Nephron progenitor cell (in vitro differentiated cells): ENCODE data around the gene MYADML2.
A peak's percentile ranks its signal among the peaks of the same experiment; 100 is the strongest.

ENCODE experiments used
- DNase-seq: peaks from one replicate; pipeline ENCODE4 v3.0.0; 2021
- H3K27ac Mint-ChIP-seq: 2 replicates; pipeline ENCODE4 v1.8.0; 2021; ENCODE audit warnings: mild to moderate bottlenecking, moderate library complexity, mixed read lengths
- H3K27me3 Mint-ChIP-seq: 2 replicates; pipeline ENCODE4 v1.8.0; 2021; ENCODE audit warnings: mild to moderate bottlenecking, low read depth, mixed read lengths; ENCODE audit not compliant: poor library complexity
- H3K36me3 Mint-ChIP-seq: 2 replicates; pipeline ENCODE4 v1.8.0; 2021; ENCODE audit warnings: low read depth, mixed read lengths
- H3K4me1 Mint-ChIP-seq: 2 replicates; pipeline ENCODE4 v1.8.0; 2021; ENCODE audit warnings: mixed read lengths
- H3K4me3 Mint-ChIP-seq: 2 replicates; pipeline ENCODE4 v1.8.0; 2021; ENCODE audit warnings: mild to moderate bottlenecking, moderate library complexity, mixed read lengths
- H3K9me3 Mint-ChIP-seq: 2 replicates; pipeline ENCODE4 v1.8.0; 2021; ENCODE audit warnings: mild to moderate bottlenecking, moderate library complexity, mixed read lengths
- CTCF ChIP-seq: fragments of 200-600 bp; sonication (generic); IDR thresholded peaks from 2 replicates; pipeline ENCODE4 v1.5.0; 2021; ENCODE audit warnings: antibody characterized with exemption

MYADML2 gene

GRCh38 chr17:81925860-81926450 lies 21.1 kb downstream of the MYADML2 start:
- peaks cover 56% of the 10 kb centered on the region for H3K4me1 Mint-ChIP-seq
- peaks cover 5% of the 10 kb centered on the region for H3K36me3 Mint-ChIP-seq
- H3K4me3 Mint-ChIP-seq = peak overlapping the region; percentile 80
- DNase-seq = no peak
- no peaks in the 10 kb centered on the region for H3K27me3 Mint-ChIP-seq
- no peak for TF ChIP-seq CTCF
- H3K9me3 Mint-ChIP-seq = no peaks in the 10 kb centered on the region
- peak overlapping the region; percentile 94 for H3K27ac Mint-ChIP-seq

- Mint-ChIP-seq H3K4me1 (peaks cover 54% of the 10 kb centered on the region), H3K36me3 (peaks cover 6% of the 10 kb centered on the region), H3K27ac (peak overlapping the region; percentile 90), H3K4me3 (peak overlapping the region; percentile 80), H3K27me3 (no peaks in the 10 kb centered on the region), H3K9me3 (no peaks in the 10 kb centered on the region)
- DNase-seq = no peak
- TF ChIP-seq CTCF = no peak
Observed at GRCh38 chr17:81924557-81925532, 22.2 kb downstream of the MYADML2 start.

GRCh38 chr17:81923302-81924260 lies 23.5 kb downstream of the MYADML2 start:
- Mint-ChIP-seq H3K36me3 (peaks cover 6% of the 10 kb centered on the region), H3K27ac (peak overlapping the region; percentile 96), H3K9me3 (no peaks in the 10 kb centered on the region), H3K4me1 (peaks cover 49% of the 10 kb centered on the region), H3K27me3 (no peaks in the 10 kb centered on the region), H3K4me3 (peak overlapping the region; percentile 72)
- DNase-seq = peak; percentile 72
- no peak for TF ChIP-seq CTCF

- Mint-ChIP-seq H3K4me3 (no peak overlapping the region), H3K4me1 (peaks cover 54% of the 10 kb centered on the region), H3K27ac (no peak overlapping the region), H3K9me3 (no peaks in the 10 kb centered on the region), H3K36me3 (peaks cover 6% of the 10 kb centered on the region), H3K27me3 (no peaks in the 10 kb centered on the region)
- DNase-seq = no peak
- TF ChIP-seq CTCF = no peak
Observed at GRCh38 chr17:81922566-81923301, 24.3 kb downstream of the MYADML2 start.

GRCh38 chr17:81921996-81922565 lies 25.0 kb downstream of the MYADML2 start:
- Mint-ChIP-seq H3K9me3 (no peaks in the 10 kb centered on the region), H3K36me3 (peaks cover 6% of the 10 kb centered on the region), H3K4me1 (peaks cover 59% of the 10 kb centered on the region), H3K27me3 (no peaks in the 10 kb centered on the region), H3K27ac (no peak overlapping the region), H3K4me3 (no peak overlapping the region)
- DNase-seq = no peak
- TF ChIP-seq CTCF = no peak
